HepG2 (cell line): Measurements from ENCODE around the gene ITGB5. TPM values are rescaled to one million over a fixed set of nuclear protein-coding genes. Genes with fewer than 3 reads are reported as not detected.

Experiments used
- ATAC-seq: fragments of 200-7000 bp; cut with Tn5 transposase; 3 replicates; pipeline ENCODE4 v1.9.1; 2020; ENCODE audit warnings: mild to moderate bottlenecking, moderate library complexity
- BruUV-seq: library from RNA; stranded (reverse); fragments of 400-500 nt; replicated peaks from 2 replicates; lab custom pipeline; 2021; lab: Mats Ljungman, UMichigan
- CTCF ChIA-PET: fragments of 300-600 bp; formaldehyde crosslinking; extraction: SDS; loops from one replicate; lab custom pipeline; 2021; ENCODE audit warnings: low total read pairs, inconsistent platforms, low intra/inter-chr PET ratio; lab: Yijun Ruan, JAX
- POLR2A ChIA-PET: fragments of 350-600 bp; sonication (Branson Sonifier 250); formaldehyde crosslinking; loops from one replicate; lab custom pipeline; 2020; ENCODE audit warnings: antibody characterized with exemption, inconsistent platforms; lab: Yijun Ruan, JAX
- DNase-seq: peaks from one replicate; pipeline ENCODE4 v3.0.0-alpha.2; 2015; ENCODE audit warnings: low spot score
- FAIRE-seq: peaks from 3 replicates; lab custom pipeline; 2011; peaks lifted over from hg19 to GRCh38; lab: Jason Lieb, UNC
- H2AFZ ChIP-seq: one replicate; pipeline ENCODE4 v1.6.1; 2011; ENCODE audit warnings: low read length, inconsistent platforms
- H3K27ac ChIP-seq: fragments of 300-600 bp; 3 replicates; pipeline ENCODE4 v1.8.0; 2011; ENCODE audit warnings: mixed run types, mild to moderate bottlenecking, mixed read lengths, low read length, inconsistent platforms; ENCODE audit not compliant: insufficient read depth; ENCODE audit errors: extremely low read length
- H3K27me3 ChIP-seq, 2 experiments: fragments of 200-600 bp in 1 of 2; 2 replicates in 1 of 2; 3 replicates in 1 of 2; pipeline versions ENCODE4 v1.6.0 to v1.8.0; 2011; ENCODE audit warnings: low read length in 2 of 2, mild to moderate bottlenecking in 2 of 2, moderate library complexity in 2 of 2, inconsistent platforms in 1 of 2; ENCODE audit not compliant: insufficient read depth in 2 of 2, control insufficient read depth in 1 of 2
- H3K36me3 ChIP-seq, 2 experiments: fragments of 200-600 bp in 1 of 2; replicated peaks in 1 of 2; 2 replicates in 1 of 2; 3 replicates in 1 of 2; pipeline versions ENCODE4 v1.5.1 to v1.8.0; 2011; ENCODE audit warnings: low read length in 2 of 2, inconsistent platforms in 1 of 2; ENCODE audit not compliant: insufficient read depth in 2 of 2, control insufficient read depth in 1 of 2
- H3K4me1 ChIP-seq: 2 replicates; pipeline ENCODE4 v1.5.1; 2012; ENCODE audit warnings: low read length, inconsistent platforms; ENCODE audit not compliant: insufficient read depth
- H3K4me2 ChIP-seq: 2 replicates; pipeline ENCODE4 v1.6.0; 2011; ENCODE audit warnings: low read depth, low read length, inconsistent platforms
- H3K4me3 ChIP-seq, 3 experiments: fragments of 200-600 bp in 1 of 3; sonication (generic), shearing (Covaris generic) in 1 of 3; replicated peaks in 1 of 3; 2 replicates each; pipeline ENCODE4 v1.5.1; 2011 to 2016; ENCODE audit warnings: low read length in 3 of 3, inconsistent platforms in 2 of 3, low read depth in 2 of 3, mild to moderate bottlenecking in 2 of 3, control low read depth in 1 of 3, mixed read lengths in 1 of 3; ENCODE audit not compliant: insufficient read depth in 1 of 3
- H3K79me2 ChIP-seq: one replicate; pipeline ENCODE4 v1.6.1; 2011; ENCODE audit warnings: low read length, inconsistent platforms; ENCODE audit not compliant: insufficient read depth
- H3K9ac ChIP-seq: 2 replicates; pipeline ENCODE4 v1.6.0; 2011; ENCODE audit warnings: mild to moderate bottlenecking, low read depth, low read length, inconsistent platforms; ENCODE audit not compliant: insufficient read depth
- H3K9me3 ChIP-seq: 2 replicates; pipeline ENCODE4 v1.5.1; 2012; ENCODE audit warnings: mild to moderate bottlenecking, low read length
- H4K20me1 ChIP-seq: 2 replicates; pipeline ENCODE4 v1.6.0; 2011; ENCODE audit warnings: inconsistent platforms, mild to moderate bottlenecking, low read length, moderate library complexity; ENCODE audit not compliant: insufficient read depth
- KLF11 ChIP-seq: IDR thresholded peaks from 2 replicates; pipeline ENCODE4 v1.6.1; 2016; ENCODE audit warnings: missing compliant biosample characterization
- MLLT10 ChIP-seq: sonication (generic); formaldehyde crosslinking; IDR thresholded peaks from 2 replicates; pipeline ENCODE4 v1.4.0; 2020; ENCODE audit warnings: missing genetic modification reagents
- SIX1 ChIP-seq: sonication (generic); formaldehyde crosslinking; IDR thresholded peaks from 2 replicates; pipeline ENCODE4 v1.4.0; 2020; ENCODE audit warnings: missing genetic modification reagents, borderline replicate concordance
- SOX6 ChIP-seq, 2 experiments: fragments of 450-650 bp in 1 of 2; sonication (generic) in 1 of 2; formaldehyde crosslinking in 1 of 2; IDR thresholded peaks; 2 replicates each; pipeline versions ENCODE4 v1.4.0 to v1.6.1; 2017 to 2020; ENCODE audit warnings: antibody characterized with exemption in 1 of 2, mild to moderate bottlenecking in 1 of 2, missing genetic modification reagents in 1 of 2
- TEAD3 ChIP-seq: optimal IDR thresholded peaks from 2 replicates; pipeline ENCODE3; 2016; ENCODE audit warnings: borderline replicate concordance
- TFAP4 ChIP-seq: sonication (generic); IDR thresholded peaks from 2 replicates; pipeline ENCODE4 v1.6.1; 2016; ENCODE audit warnings: low read depth, borderline replicate concordance
- ZNF326 ChIP-seq: sonication (generic); formaldehyde crosslinking; IDR thresholded peaks from 2 replicates; pipeline ENCODE4 v1.4.0; 2020; ENCODE audit warnings: missing genetic modification reagents, borderline replicate concordance
- ZNF75D ChIP-seq: sonication (generic); formaldehyde crosslinking; IDR thresholded peaks from 2 replicates; pipeline ENCODE4 v1.8.1; 2023; ENCODE audit warnings: missing genetic modification reagents, mild to moderate bottlenecking, borderline replicate concordance
- WGBS: methylation state at CpG from one replicate; pipeline ENCODE4 v1.1.6; 2017; ENCODE audit warnings: low lambda C conversion rate; 5-methylcytosine and 5-hydroxymethylcytosine counted together
- in situ Hi-C: cut with HindIII; loops from 2 replicates; pipeline ENCODE4 v1.10.0; 2017; ENCODE audit warnings: low pct_unique_long_range_greater_than_20kb; ENCODE audit not compliant: extremely low pct_ligation_motif_present
- intact Hi-C: fragments of 100-400 bp; cut with micrococcal nuclease; formaldehyde crosslinking; loops from one replicate; pipeline ENCODE4 v1.10.0; 2022; ENCODE audit not compliant: unreplicated experiment
- polyA plus RNA-seq, 8 experiments: library from polyadenylated mRNA; depleted of rRNA in 3 of 8; stranded (reverse) in 7 of 8; unstranded in 1 of 8; fragments of >200 nt; fragmentation: Illumina TruSeq in 4 of 8; extraction: Trizol in 4 of 8; gene quantifications; 2 replicates each; pipeline versions ENCODE4 v1.2.1 to v1.2.3, GENCODE V29; 2011 to 2016; ENCODE audit warnings: low read depth in 4 of 8, missing spikeins in 1 of 8, mixed read lengths in 1 of 8; ENCODE audit not compliant: insufficient read depth in 1 of 8
- total RNA-seq, 5 experiments: library from RNA; depleted of rRNA; stranded (reverse); fragments of >200 nt; fragmentation: Illumina TruSeq; extraction: Trizol; gene quantifications; 2 replicates each; pipeline ENCODE4 v1.2.3, GENCODE V29; 2016; ENCODE audit warnings: low read depth in 1 of 5

The ITGB5 gene
- total and polyA plus RNA-seq, 2 of the 13 experiments (the other 11 are each of a cell fraction or from before 2014, with no cell fraction given): 74.1 to 343 TPM

- TF ChIP-seq SOX6 (IDR thresholded peaks at IDR 0.05): no peak
- no peak for TF ChIP-seq SOX6 (CRISPR knock-in tag; IDR thresholded peaks at IDR 0.05)
Observed at GRCh38 chr3:124786511-124787241, 100.5 kb downstream of the ITGB5 start (continued).

- CTCF ChIA-PET: interaction anchor here (1.4 kb wide), 1 partner anchor 115 kb away, joined by 11 read pairs; no protein-coding TSS in a partner anchor
- WGBS: 92% methylated on average over 3 of the region's 3 CpGs
- H3K27me3 ChIP-seq: no peaks in the 10 kb centered on the region
- DNase-seq: no peak
- peaks cover 29% of the 10 kb centered on the region for H3K4me1 ChIP-seq
- FAIRE-seq: no peak
- no peaks in the 10 kb centered on the region for H4K20me1 ChIP-seq
- BruUV-seq: no TSS peak
- intact Hi-C loops: loop anchor here (5.0 kb wide), 1 partner anchor 51 kb away; no protein-coding TSS in a partner anchor
- no peaks in the 10 kb centered on the region for H3K79me2 ChIP-seq
- POLR2A ChIA-PET: interaction anchor here (1.0 to 3.0 kb wide), 3 partner anchors 50 to 115 kb away, joined by 3 to 12 read pairs (median 4); partner anchors contain the start of gene ITGB5
- no peak overlapping the region for H3K27ac ChIP-seq
- no peak for ATAC-seq
- H3K4me3 ChIP-seq: no peak overlapping the region
- no peak overlapping the region for H3K9ac ChIP-seq
- no peaks in the 10 kb centered on the region for H3K9me3 ChIP-seq
- peaks cover 15 to 49% of the 10 kb centered on the region in 2 experiments for H3K36me3 ChIP-seq
- in situ Hi-C loops: no loop called here
- no peak for TF ChIP-seq ZNF75D
- TF ChIP-seq TEAD3: no peak
- no peak for TF ChIP-seq SIX1 (CRISPR knock-in tag)
- TF ChIP-seq TFAP4: no peak
- no peak for TF ChIP-seq KLF11 (CRISPR knock-in tag)
- no peak for TF ChIP-seq MLLT10
- TF ChIP-seq ZNF326 (CRISPR knock-in tag): no peak
- H2AFZ ChIP-seq: no peak overlapping the region
- H3K4me2 ChIP-seq: no peak overlapping the region
Observed at GRCh38 chr3:124785973-124786372, 101.2 kb downstream of the ITGB5 start.
